PC-3 (cell line): ENCODE measurements around the gene CDK5RAP2. TPM values are rescaled to one million over a fixed set of nuclear protein-coding genes. Genes with fewer than 3 reads are reported as not detected.

Experiments
- ATAC-seq: fragments of 200-7000 bp; cut with Tn5 transposase; 2 replicates; pipeline ENCODE4 v1.9.1; 2020; ENCODE audit warnings: mild to moderate bottlenecking, moderate library complexity
- BruUV-seq: library from RNA; stranded (reverse); fragments of 400-500 nt; replicated peaks from 2 replicates; lab custom pipeline; 2021; lab: Mats Ljungman, UMichigan
- CTCF ChIA-PET: fragments of 300-600 bp; sonication (Branson Sonifier 250); formaldehyde crosslinking; loops from one replicate; lab custom pipeline; 2022; ENCODE audit warnings: antibody characterized with exemption; lab: Charles Lee
- POLR2A ChIA-PET: fragments of 300-600 bp; sonication (Branson Sonifier 250); formaldehyde crosslinking; loops from one replicate; lab custom pipeline; 2022; ENCODE audit warnings: antibody characterized with exemption; ENCODE audit not compliant: unreplicated experiment; lab: Charles Lee
- DNase-seq: peaks from one replicate; pipeline ENCODE4 v3.0.0-alpha.2; 2015
- H2AFZ ChIP-seq: fragments of 300-600 bp; sonication (generic); 2 replicates; pipeline ENCODE4 v1.6.0; 2016; ENCODE audit warnings: antibody characterized with exemption, low read length
- H3F3A ChIP-seq: fragments of 300-600 bp; sonication (generic); one replicate; pipeline ENCODE4 v1.6.0; 2017; ENCODE audit warnings: antibody characterized with exemption, low read length, control low read depth, mild to moderate bottlenecking; ENCODE audit not compliant: unreplicated experiment
- H3K27ac ChIP-seq: fragments of 300-600 bp; sonication (generic); 2 replicates; pipeline ENCODE4 v1.5.1; 2016; ENCODE audit warnings: mild to moderate bottlenecking, low read length
- H3K27me3 ChIP-seq: fragments of 300-600 bp; sonication (generic); 2 replicates; pipeline ENCODE4 v1.6.1; 2016; ENCODE audit warnings: low read length, mixed read lengths
- H3K36me3 ChIP-seq: fragments of 300-600 bp; sonication (generic); 2 replicates; pipeline ENCODE4 v1.6.1; 2016; ENCODE audit warnings: low read depth, mixed run types, low read length, mixed read lengths
- H3K4me1 ChIP-seq: fragments of 300-600 bp; sonication (generic); 2 replicates; pipeline ENCODE4 v1.5.1; 2016; ENCODE audit warnings: low read length; ENCODE audit not compliant: insufficient read depth
- H3K4me2 ChIP-seq: fragments of 300-600 bp; sonication (generic); 2 replicates; pipeline ENCODE4 v1.6.0; 2016; ENCODE audit warnings: low read length
- H3K4me3 ChIP-seq: fragments of 300-600 bp; sonication (generic); 2 replicates; pipeline ENCODE4 v1.5.1; 2016; ENCODE audit warnings: mild to moderate bottlenecking, low read length, mixed read lengths
- H3K79me2 ChIP-seq: fragments of 300-600 bp; sonication (generic); 2 replicates; pipeline ENCODE4 v1.6.1; 2017; ENCODE audit warnings: low read length, mixed read lengths
- H3K9ac ChIP-seq: fragments of 300-600 bp; sonication (generic); 2 replicates; pipeline ENCODE4 v1.6.0; 2016; ENCODE audit warnings: mild to moderate bottlenecking, low read length
- H3K9me2 ChIP-seq: fragments of 300-600 bp; sonication (generic); replicated peaks from 2 replicates; pipeline ENCODE4 v1.6.1; 2016; ENCODE audit warnings: mixed run types, low read length, mixed read lengths
- H3K9me3 ChIP-seq: fragments of 300-600 bp; sonication (generic); 2 replicates; pipeline ENCODE4 v1.6.1; 2016; ENCODE audit warnings: low read length, mixed read lengths
- H4K20me1 ChIP-seq: fragments of 300-600 bp; sonication (generic); 2 replicates; pipeline ENCODE4 v1.6.1; 2016; ENCODE audit warnings: low read length, mixed read lengths
- CTCF ChIP-seq: fragments of 300-600 bp; sonication (generic); conservative IDR thresholded peaks from 2 replicates; pipeline ENCODE4 v1.5.1; 2017; ENCODE audit warnings: antibody characterized with exemption, low read depth, mild to moderate bottlenecking, low read length
- EZH2 ChIP-seq: fragments of 300-600 bp; sonication (generic); IDR thresholded peaks from one replicate; pipeline ENCODE4 v1.6.1; 2017; ENCODE audit warnings: antibody characterized with exemption, mild to moderate bottlenecking, low read length; ENCODE audit not compliant: unreplicated experiment
- EZH2phosphoT487 ChIP-seq: fragments of 300-600 bp; sonication (generic); IDR thresholded peaks from 2 replicates; pipeline ENCODE4 v1.6.1; 2018; ENCODE audit warnings: mild to moderate bottlenecking, antibody characterized with exemption, low read length, borderline replicate concordance
- intact Hi-C: fragments of 100-400 bp; cut with micrococcal nuclease; formaldehyde crosslinking; loops from 2 replicates; pipeline ENCODE4 v1.9.0; 2023
- total RNA-seq: library from RNA; depleted of rRNA; stranded (reverse); fragments of >200 nt; gene quantifications from 2 replicates; pipeline ENCODE4 v1.2.3, GENCODE V29; 2014

Gene CDK5RAP2
- total RNA-seq, 1 experiment from 2014 or later, result 37.4 TPM

GRCh38 chr9:120433701-120434100 is 146.3 kb downstream of the CDK5RAP2 start:
- no peaks in the 10 kb centered on the region; the same call in 1 of the 2 replicates for H3K4me1 ChIP-seq
- H3K27me3 ChIP-seq, result no peaks in the 10 kb centered on the region
- ChIA-PET POLR2A (no interaction called here), CTCF (no interaction called here)
- H3F3A ChIP-seq, result no peaks in the 10 kb centered on the region
- no peaks in the 10 kb centered on the region for H3K9me3 ChIP-seq
- no peak overlapping the region for H3K9ac ChIP-seq
- H3K4me2 ChIP-seq, result no peak overlapping the region
- H3K36me3 ChIP-seq, result peaks cover 5% of the 10 kb centered on the region; the same call in 1 of the 2 replicates
- DNase-seq (no peak), ATAC-seq (no peak)
- no peak overlapping the region for H3K4me3 ChIP-seq
- no peaks in the 10 kb centered on the region for H3K79me2 ChIP-seq
- BruUV-seq, result no TSS peak
- no peak for TF ChIP-seq EZH2
- TF ChIP-seq CTCF, result no peak
- TF ChIP-seq EZH2phosphoT487, result no peak
- no peak overlapping the region for H3K27ac ChIP-seq
- intact Hi-C loops, result no loop called here
- H3K9me2 ChIP-seq, result no peaks in the 10 kb centered on the region
- H4K20me1 ChIP-seq, result no peaks in the 10 kb centered on the region
- no peak overlapping the region for H2AFZ ChIP-seq

DNA sequence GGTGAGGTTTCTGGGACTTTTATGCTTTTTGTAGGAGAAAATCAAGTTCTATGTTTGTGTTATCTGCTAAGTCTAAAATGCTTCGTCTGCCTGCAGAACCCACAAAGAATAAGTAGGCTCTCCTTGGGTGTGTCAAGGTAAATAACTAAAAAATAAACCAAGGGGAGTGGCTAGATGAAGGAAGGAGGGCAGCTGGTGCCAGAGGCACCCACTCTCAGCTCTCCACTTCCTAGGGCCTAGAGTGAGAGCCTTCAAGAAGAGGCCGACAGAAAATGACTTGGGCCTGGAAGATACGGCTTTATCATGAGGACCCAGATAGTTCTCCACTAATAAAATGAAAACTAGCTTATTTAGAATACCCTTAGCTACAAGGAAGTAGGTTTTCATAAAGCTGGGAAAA is 147.4 kb downstream of the CDK5RAP2 start:
- H3K27me3 ChIP-seq, result no peaks in the 10 kb centered on the region
- no TSS peak for BruUV-seq
- ATAC-seq (no peak), DNase-seq (no peak)
- no peak overlapping the region for H2AFZ ChIP-seq
- H3K4me2 ChIP-seq, result no peak overlapping the region
- no peaks in the 10 kb centered on the region for H3K9me3 ChIP-seq
- no peak overlapping the region for H3K9ac ChIP-seq
- no peak overlapping the region for H3K4me3 ChIP-seq
- TF ChIP-seq CTCF, result no peak
- TF ChIP-seq EZH2phosphoT487, result no peak
- TF ChIP-seq EZH2, result no peak
- no peaks in the 10 kb centered on the region for H3K79me2 ChIP-seq
- no peak overlapping the region for H3K27ac ChIP-seq
- POLR2A ChIA-PET, result interaction anchor here (0.6 kb wide), 1 partner anchor 11 kb away, joined by 4 read pairs; no protein-coding TSS in a partner anchor
- CTCF ChIA-PET, result no interaction called here
- no peaks in the 10 kb centered on the region for H3K4me1 ChIP-seq
- H3F3A ChIP-seq, result no peaks in the 10 kb centered on the region
- intact Hi-C loops, result no loop called here
- H3K36me3 ChIP-seq, result no peaks in the 10 kb centered on the region; the same call in 1 of the 2 replicates
- H3K9me2 ChIP-seq, result no peaks in the 10 kb centered on the region
- no peaks in the 10 kb centered on the region for H4K20me1 ChIP-seq

DNA sequence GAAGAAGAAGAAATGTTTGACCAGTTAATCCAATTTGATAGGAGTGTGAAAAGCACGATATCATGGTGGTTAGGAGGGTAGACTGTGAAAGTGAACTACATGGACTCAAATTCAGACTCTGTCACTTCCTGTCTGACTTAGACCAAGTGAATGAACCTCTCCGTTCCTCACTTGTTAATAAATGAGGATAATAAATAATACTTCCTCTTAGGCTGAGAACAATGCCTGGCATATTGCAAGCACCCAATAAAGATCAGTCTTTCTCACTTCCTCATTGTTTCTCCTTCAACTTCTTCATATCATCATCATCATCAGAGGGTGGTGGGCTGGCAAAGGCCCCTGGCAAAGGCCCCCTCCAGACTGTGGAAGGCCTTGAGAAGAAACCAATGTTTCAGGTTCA is 148.7 kb downstream of the CDK5RAP2 start:
- H3K27me3 ChIP-seq, result no peaks in the 10 kb centered on the region
- CTCF ChIA-PET, result no interaction called here
- BruUV-seq, result no TSS peak

More for the DNA sequence above, 148.7 kb downstream of the CDK5RAP2 start:
- Histone ChIP-seq H2AFZ (no peak overlapping the region), H3K36me3 (no peaks in the 10 kb centered on the region), H4K20me1 (no peaks in the 10 kb centered on the region), H3K9me3 (no peaks in the 10 kb centered on the region), H3K4me1 (no peaks in the 10 kb centered on the region), H3K4me2 (no peak overlapping the region), H3K27ac (no peak overlapping the region), H3K4me3 (no peak overlapping the region), H3K9me2 (no peaks in the 10 kb centered on the region), H3F3A (no peaks in the 10 kb centered on the region), H3K9ac (no peak overlapping the region), H3K79me2 (no peaks in the 10 kb centered on the region)
- intact Hi-C loops, result no loop called here
- TF ChIP-seq CTCF, result no peak
- TF ChIP-seq EZH2phosphoT487, result no peak
- no peak for TF ChIP-seq EZH2
- ATAC-seq (no peak), DNase-seq (no peak)
- POLR2A ChIA-PET, result no interaction called here
